ENCODE data around the gene CUZD1.

The CUZD1 gene

GRCh38 chr10:122798704-122799231 is 46.9 kb downstream of the CUZD1 start:
- TF ChIP-seq REST (IDR thresholded peaks at IDR 0.05; ENCODE audit: insufficient read depth in 1 of 2, low read depth in 2 of 2, low read length in 2 of 2) = no peak
- no peak for TF ChIP-seq TAF1 (IDR thresholded peaks at IDR 0.05; ENCODE audit: borderline replicate concordance, insufficient read depth, low read length)
- no peak for TF ChIP-seq POLR2AphosphoS5 (IDR thresholded peaks at IDR 0.05; ENCODE audit: low read depth, low read length)
- TF ChIP-seq SIN3A (IDR thresholded peaks at IDR 0.05; ENCODE audit: borderline replicate concordance, insufficient read depth, low read length) = no peak
- no peak for TF ChIP-seq FOXP2 (optimal IDR thresholded peaks at IDR 0.05; ENCODE audit: borderline replicate concordance, extremely low read depth, extremely low read length, insufficient read depth)

- TF ChIP-seq REST (IDR thresholded peaks at IDR 0.05; ENCODE audit: insufficient read depth in 1 of 2, low read depth in 2 of 2, low read length in 2 of 2) = no peak
- no peak for TF ChIP-seq SIN3A (IDR thresholded peaks at IDR 0.05; ENCODE audit: borderline replicate concordance, insufficient read depth, low read length)
- no peak for TF ChIP-seq FOXP2 (optimal IDR thresholded peaks at IDR 0.05; ENCODE audit: borderline replicate concordance, extremely low read depth, extremely low read length, insufficient read depth)
- TF ChIP-seq TAF1 (IDR thresholded peaks at IDR 0.05; ENCODE audit: borderline replicate concordance, insufficient read depth, low read length) = no peak
- no peak for TF ChIP-seq POLR2AphosphoS5 (IDR thresholded peaks at IDR 0.05; ENCODE audit: low read depth, low read length)
These were observed 48.9 kb downstream of the CUZD1 start for GRCh38 chr10:122796796-122797195.

GRCh38 chr10:122795924-122796323 is 49.7 kb downstream of the CUZD1 start:
- TF ChIP-seq SIN3A (IDR thresholded peaks at IDR 0.05; ENCODE audit: borderline replicate concordance, insufficient read depth, low read length) (no peak), POLR2AphosphoS5 (IDR thresholded peaks at IDR 0.05; ENCODE audit: low read depth, low read length) (no peak), TAF1 (IDR thresholded peaks at IDR 0.05; ENCODE audit: borderline replicate concordance, insufficient read depth, low read length) (no peak), FOXP2 (optimal IDR thresholded peaks at IDR 0.05; ENCODE audit: borderline replicate concordance, extremely low read depth, extremely low read length, insufficient read depth) (no peak), REST (IDR thresholded peaks at IDR 0.05; ENCODE audit: insufficient read depth in 1 of 2, low read depth in 2 of 2, low read length in 2 of 2) (no peak)

- TF ChIP-seq FOXP2 (optimal IDR thresholded peaks at IDR 0.05; ENCODE audit: borderline replicate concordance, extremely low read depth, extremely low read length, insufficient read depth) (no peak), SIN3A (IDR thresholded peaks at IDR 0.05; ENCODE audit: borderline replicate concordance, insufficient read depth, low read length) (no peak), TAF1 (IDR thresholded peaks at IDR 0.05; ENCODE audit: borderline replicate concordance, insufficient read depth, low read length) (no peak), REST (IDR thresholded peaks at IDR 0.05; ENCODE audit: insufficient read depth in 1 of 2, low read depth in 2 of 2, low read length in 2 of 2) (peak; percentile 89 to 96), POLR2AphosphoS5 (IDR thresholded peaks at IDR 0.05; ENCODE audit: low read depth, low read length) (no peak)
These were observed 59.4 kb downstream of the CUZD1 start for GRCh38 chr10:122786269-122786668.

GRCh38 chr10:122782911-122783310 is 62.7 kb downstream of the CUZD1 start:
- TF ChIP-seq TAF1 (IDR thresholded peaks at IDR 0.05; ENCODE audit: borderline replicate concordance, insufficient read depth, low read length) = no peak
- no peak for TF ChIP-seq REST (IDR thresholded peaks at IDR 0.05; ENCODE audit: insufficient read depth in 1 of 2, low read depth in 2 of 2, low read length in 2 of 2)
- no peak for TF ChIP-seq POLR2AphosphoS5 (IDR thresholded peaks at IDR 0.05; ENCODE audit: low read depth, low read length)
- no peak for TF ChIP-seq FOXP2 (optimal IDR thresholded peaks at IDR 0.05; ENCODE audit: borderline replicate concordance, extremely low read depth, extremely low read length, insufficient read depth)
- no peak for TF ChIP-seq SIN3A (IDR thresholded peaks at IDR 0.05; ENCODE audit: borderline replicate concordance, insufficient read depth, low read length)
